ENCODE results near the gene BEST2.

GRCh38 chr19:12736995-12737834 lies 14.4 kb upstream of the BEST2 start, which contains the start of gene GET3:
- TF ChIP-seq CTCF (IDR thresholded peaks at IDR 0.05 in 8 of 11, conservative IDR thresholded peaks at IDR 0.05 in 3 of 11), result peak in 4 of 11 experiments; percentile 6 to 31 (median 21)
- TF ChIP-seq POLR2AphosphoS5 (IDR thresholded peaks at IDR 0.05), result peak; percentile 80 to 85 (median 80)
